D341Med (cell line): ENCODE results near the gene RBMX.
"Not testable (repeated sequence)": the region's sequence is repeated elsewhere in the genome, so short reads cannot be mapped to it uniquely, and the experiment has no call there.

Source experiments
- DNase-seq: peaks from one replicate; pipeline ENCODE4 v3.0.0; 2012; ENCODE audit warnings: low spot score

Gene RBMX

GRCh38 chrX:136878423-136878822 lies 2.1 kb downstream of the RBMX start:
- DNase-seq: no peak

- not testable (repeated sequence) for DNase-seq
These were observed 6.4 kb downstream of the RBMX start for GRCh38 chrX:136874114-136874513.

- not testable (repeated sequence) for DNase-seq
These were observed 7.3 kb downstream of the RBMX start for GRCh38 chrX:136873210-136873609.

GRCh38 chrX:136872091-136872700 lies 8.3 kb downstream of the RBMX start:
- no peak for DNase-seq

- no peak for DNase-seq
These were observed 10.5 kb downstream of the RBMX start for GRCh38 chrX:136870064-136870463.

GRCh38 chrX:136868283-136869055 lies 12.1 kb downstream of the RBMX start:
- no peak for DNase-seq

GRCh38 chrX:136867518-136867917 lies 13.0 kb downstream of the RBMX start:
- no peak for DNase-seq

GRCh38 chrX:136867096-136867491 lies 13.4 kb downstream of the RBMX start:
- no peak for DNase-seq

- DNase-seq: no peak
These were observed 14.0 kb downstream of the RBMX start for GRCh38 chrX:136866337-136867095.

- no peak for DNase-seq
These were observed 15.0 kb downstream of the RBMX start for GRCh38 chrX:136865270-136866158.

GRCh38 chrX:136863826-136864225 lies 16.7 kb downstream of the RBMX start:
- DNase-seq: no peak

- DNase-seq: no peak
These were observed 18.0 kb downstream of the RBMX start for GRCh38 chrX:136862546-136862945.

GRCh38 chrX:136861877-136862276 lies 18.6 kb downstream of the RBMX start:
- no peak for DNase-seq

- DNase-seq: no peak
These were observed 22.3 kb downstream of the RBMX start for GRCh38 chrX:136858007-136858756.

GRCh38 chrX:136856551-136856950 lies 24.0 kb downstream of the RBMX start:
- no peak for DNase-seq

GRCh38 chrX:136856050-136856449 lies 24.5 kb downstream of the RBMX start:
- no peak for DNase-seq

- no peak for DNase-seq
These were observed 29.0 kb downstream of the RBMX start for GRCh38 chrX:136851526-136851925.

GRCh38 chrX:136850441-136851175 lies 29.9 kb downstream of the RBMX start:
- DNase-seq: no peak

GRCh38 chrX:136849395-136849794 lies 31.1 kb downstream of the RBMX start:
- DNase-seq: no peak

GRCh38 chrX:136847874-136848273 lies 32.7 kb downstream of the RBMX start:
- no peak for DNase-seq

GRCh38 chrX:136839196-136839595 lies 41.3 kb downstream of the RBMX start:
- no peak for DNase-seq
